Endothelial cell of umbilical vein (primary cell): ENCODE data around the gene LPCAT3. TPM values are rescaled to one million over a fixed set of nuclear protein-coding genes. Genes with fewer than 3 reads are reported as not detected.

Experiments used
- BruUV-seq: library from RNA; stranded (reverse); fragments of 400-500 nt; replicated peaks from 2 replicates; lab custom pipeline; 2021; lab: Mats Ljungman, UMichigan
- CTCF ChIA-PET: fragments of 300-600, 350-600 bp; sonication (Branson Sonifier 250); formaldehyde crosslinking; loops from one replicate; lab custom pipeline; 2021; ENCODE audit warnings: antibody characterized with exemption, inconsistent platforms; lab: Charles Lee
- POLR2A ChIA-PET: fragments of 300-600, 350-600 bp; sonication (Branson Sonifier 250); formaldehyde crosslinking; loops from one replicate; lab custom pipeline; 2021; ENCODE audit warnings: antibody characterized with exemption, inconsistent platforms; lab: Charles Lee
- DNase-seq: peaks from one replicate; pipeline ENCODE4 v3.0.0-alpha.2; 2011; ENCODE audit warnings: low read depth, low spot score
- FAIRE-seq: peaks from 2 replicates; lab custom pipeline; 2011; peaks lifted over from hg19 to GRCh38; lab: Jason Lieb, UNC
- H2AFZ ChIP-seq: 2 replicates; pipeline ENCODE4 v1.6.0; 2012; ENCODE audit warnings: low read depth, low read length, control low read depth, inconsistent platforms
- H3K27ac ChIP-seq: 2 replicates; pipeline ENCODE4 v1.5.1; 2011; ENCODE audit warnings: low read depth, mild to moderate bottlenecking, control low read depth, low read length, moderate library complexity; ENCODE audit not compliant: insufficient read depth
- H3K27me3 ChIP-seq, 2 experiments: 2 replicates each; pipeline versions ENCODE4 v1.6.0 to v1.6.1; 2011; ENCODE audit warnings: low read length in 2 of 2, mixed read lengths in 1 of 2; ENCODE audit not compliant: control insufficient read depth in 2 of 2, insufficient read depth in 2 of 2
- H3K36me3 ChIP-seq, 2 experiments: 2 replicates in 1 of 2; 3 replicates in 1 of 2; pipeline ENCODE4 v1.5.1; 2011; ENCODE audit warnings: low read length in 2 of 2, mild to moderate bottlenecking in 1 of 2, moderate library complexity in 1 of 2; ENCODE audit not compliant: control insufficient read depth in 2 of 2, insufficient read depth in 2 of 2; ENCODE audit errors: extremely low read depth in 1 of 2
- H3K4me1 ChIP-seq: 3 replicates; pipeline ENCODE4 v1.5.1; 2011; ENCODE audit warnings: mild to moderate bottlenecking, low read length; ENCODE audit not compliant: control insufficient read depth, insufficient read depth; ENCODE audit errors: extremely low read depth
- H3K4me2 ChIP-seq: 2 replicates; pipeline ENCODE4 v1.6.1; 2011; ENCODE audit warnings: low read length, control low read depth, mixed read lengths; ENCODE audit not compliant: insufficient read depth
- H3K4me3 ChIP-seq, 3 experiments: fragments of 200-600 bp in 1 of 3; sonication (generic), shearing (Covaris generic) in 1 of 3; replicated peaks in 1 of 3; 2 replicates each; pipeline ENCODE4 v1.5.1; 2011 to 2016; ENCODE audit warnings: control low read depth in 3 of 3, low read length in 3 of 3, mild to moderate bottlenecking in 2 of 3, inconsistent platforms in 1 of 3, low read depth in 1 of 3, moderate library complexity in 1 of 3; ENCODE audit not compliant: insufficient read depth in 1 of 3
- H3K79me2 ChIP-seq: 2 replicates; pipeline ENCODE4 v1.6.0; 2012; ENCODE audit warnings: low read length, inconsistent platforms; ENCODE audit not compliant: control insufficient read depth, insufficient read depth
- H3K9ac ChIP-seq: replicated peaks from 2 replicates; pipeline ENCODE3; 2011; ENCODE audit warnings: low read length, control low read depth; ENCODE audit not compliant: insufficient read depth; ENCODE audit errors: extremely low read depth
- H3K9me1 ChIP-seq: replicated peaks from 3 replicates; pipeline ENCODE4 v1.6.0; 2011; ENCODE audit warnings: mild to moderate bottlenecking, low read length; ENCODE audit not compliant: control insufficient read depth, insufficient read depth; ENCODE audit errors: extremely low read depth
- H3K9me3 ChIP-seq: replicated peaks from 2 replicates; pipeline ENCODE4 v1.5.1; 2012; ENCODE audit warnings: low read length, inconsistent platforms; ENCODE audit not compliant: control insufficient read depth, insufficient read depth
- H4K20me1 ChIP-seq: replicated peaks from 2 replicates; pipeline ENCODE3; 2011; ENCODE audit warnings: mild to moderate bottlenecking, low read length; ENCODE audit not compliant: control insufficient read depth, insufficient read depth; ENCODE audit errors: extremely low read depth
- CTCF ChIP-seq, 2 donors: IDR thresholded peaks; 1 replicate in 1 of 2; 2 replicates in 1 of 2; pipeline ENCODE4 v1.5.1; 2011; ENCODE audit warnings: low read length in 2 of 2, mild to moderate bottlenecking in 2 of 2, moderate library complexity in 2 of 2, control low read depth in 1 of 2, inconsistent platforms in 1 of 2, low read depth in 1 of 2; ENCODE audit not compliant: insufficient read depth in 1 of 2; ENCODE audit errors: extremely low read depth in 1 of 2
- EZH2 ChIP-seq: IDR thresholded peaks from 2 replicates; pipeline ENCODE4 v1.6.1; 2012; ENCODE audit warnings: borderline replicate concordance, low read depth, mild to moderate bottlenecking, moderate library complexity, low read length, inconsistent platforms; ENCODE audit not compliant: severe bottlenecking
- FOS ChIP-seq: IDR thresholded peaks from 2 replicates; pipeline ENCODE4 v1.6.1; 2011; ENCODE audit warnings: mild to moderate bottlenecking, low read length, moderate library complexity, borderline replicate concordance; ENCODE audit not compliant: insufficient read depth
- GATA2 ChIP-seq: IDR thresholded peaks from 2 replicates; pipeline ENCODE4 v1.7.0; 2011; ENCODE audit warnings: low read depth, mild to moderate bottlenecking, moderate library complexity, mixed read lengths, low read length; ENCODE audit not compliant: insufficient read length, insufficient read depth
- JUN ChIP-seq: IDR thresholded peaks from 2 replicates; pipeline ENCODE4 v1.6.1; 2011; ENCODE audit warnings: borderline replicate concordance, low read depth; ENCODE audit not compliant: insufficient read length, insufficient read depth
- MAX ChIP-seq: IDR thresholded peaks from 2 replicates; pipeline ENCODE4 v1.6.1; 2011; ENCODE audit not compliant: insufficient read depth, insufficient read length
- MYC ChIP-seq: IDR thresholded peaks from one replicate; pipeline ENCODE4 v1.6.1; 2011; ENCODE audit warnings: mild to moderate bottlenecking, low read depth, low read length
- POLR2A ChIP-seq: IDR thresholded peaks from 2 replicates; pipeline ENCODE4 v1.6.1; 2012; ENCODE audit warnings: low read depth, mild to moderate bottlenecking, control low read depth, low read length
- dilution Hi-C: fragments of 300-500 bp; cut with MboI; formaldehyde crosslinking; loops from one replicate; pipeline ENCODE4 v1.15.0; 2019; ENCODE audit warnings: low sequenced_read_pairs; ENCODE audit not compliant: extremely low pct_ligation_motif_present
- intact Hi-C: fragments of 100-400 bp; cut with micrococcal nuclease; formaldehyde crosslinking; loops from one replicate; pipeline ENCODE4 v1.10.0; 2022
- polyA plus RNA-seq, 4 experiments: library from polyadenylated mRNA; depleted of rRNA in 3 of 4; stranded (reverse) in 3 of 4; unstranded in 1 of 4; fragments of >200 nt; gene quantifications; 2 replicates each; pipeline versions ENCODE4 v1.2.1 to v1.2.3, GENCODE V29; 2011 to 2012; ENCODE audit warnings: missing spikeins in 1 of 4
- total RNA-seq: library from RNA; stranded (reverse); gene quantifications from 2 replicates; pipeline ENCODE4 v1.2.3, GENCODE V29; 2021

LPCAT3 gene
- total and polyA plus RNA-seq, 2 donors (not counting 3 experiments of a cell fraction or from before 2014, with no cell fraction given): 29.5 to 36.0 TPM

- TF ChIP-seq JUN (no peak), FOS (no peak), EZH2 (no peak), MAX (no peak), MYC (no peak), POLR2A (no peak), CTCF (IDR thresholded peaks at IDR 0.05; ENCODE audit: extremely low read depth in 1 of 2, insufficient read depth in 1 of 2, low read depth in 1 of 2, low read length in 2 of 2) (no peak), GATA2 (no peak)
- DNase-seq (peak; percentile 12), FAIRE-seq (peak; percentile 63)
- CTCF ChIA-PET: interaction anchor here (0.7 kb wide), 1 partner anchor 14 kb away, joined by 3 read pairs; no protein-coding TSS in a partner anchor
- H3K4me1 ChIP-seq: peaks cover 6% of the 10 kb centered on the region
- no peak overlapping the region for H3K4me3 ChIP-seq
- H3K27ac ChIP-seq: no peak overlapping the region
- POLR2A ChIA-PET: no interaction called here
- no peaks in the 10 kb centered on the region for H3K79me2 ChIP-seq
- no TSS peak for BruUV-seq
- peaks cover 0 to under 1% of the 10 kb centered on the region in 2 experiments for H3K27me3 ChIP-seq
- no peaks in the 10 kb centered on the region for H4K20me1 ChIP-seq
- H3K4me2 ChIP-seq: no peak overlapping the region
- dilution Hi-C loops (no loop called here), intact Hi-C loops (no loop called here)
- no peak overlapping the region for H2AFZ ChIP-seq
- H3K9me3 ChIP-seq: no peaks in the 10 kb centered on the region
- no peaks in the 10 kb centered on the region for H3K36me3 ChIP-seq
- no peaks in the 10 kb centered on the region for H3K9me1 ChIP-seq
- no peak overlapping the region for H3K9ac ChIP-seq
Measured at GRCh38 chr12:7047306-7047705, 29.0 kb upstream of the LPCAT3 start.
